ENCODE data around the gene KIF20B.

Gene KIF20B

DNA sequence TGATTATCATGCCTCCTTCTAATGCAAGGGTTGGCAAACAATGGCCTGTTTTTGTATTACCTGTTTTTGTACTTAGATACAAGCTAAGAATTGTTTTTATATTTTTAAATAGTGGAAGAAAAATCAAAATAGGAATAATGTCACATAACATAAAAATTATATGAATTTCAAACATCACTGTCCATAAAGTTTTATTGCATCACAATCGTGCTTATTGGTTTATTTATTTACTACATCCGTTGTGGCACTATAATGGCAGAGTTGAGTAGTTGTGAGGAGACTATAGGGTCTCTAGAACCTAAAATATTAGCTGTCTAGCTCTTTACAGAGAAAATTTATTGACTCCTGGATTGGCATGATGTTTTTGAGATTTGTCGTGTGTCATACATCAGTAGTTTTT is 4.1 kb downstream of the KIF20B start:
- Histone ChIP-seq H3K27me3 (replicated peaks; ENCODE audit: control insufficient read depth, insufficient read depth, low read length) (no peaks in the 10 kb centered on the region), H3K36me3 (ENCODE audit: control insufficient read depth, insufficient read depth, low read length) (no peaks in the 10 kb centered on the region), H3K4me3 (replicated peaks; ENCODE audit: low read depth, low read length) (no peak overlapping the region)
- no peak for DNase-seq (ENCODE audit: extremely low read depth, insufficient read length)
- TF ChIP-seq, protein P1, sequence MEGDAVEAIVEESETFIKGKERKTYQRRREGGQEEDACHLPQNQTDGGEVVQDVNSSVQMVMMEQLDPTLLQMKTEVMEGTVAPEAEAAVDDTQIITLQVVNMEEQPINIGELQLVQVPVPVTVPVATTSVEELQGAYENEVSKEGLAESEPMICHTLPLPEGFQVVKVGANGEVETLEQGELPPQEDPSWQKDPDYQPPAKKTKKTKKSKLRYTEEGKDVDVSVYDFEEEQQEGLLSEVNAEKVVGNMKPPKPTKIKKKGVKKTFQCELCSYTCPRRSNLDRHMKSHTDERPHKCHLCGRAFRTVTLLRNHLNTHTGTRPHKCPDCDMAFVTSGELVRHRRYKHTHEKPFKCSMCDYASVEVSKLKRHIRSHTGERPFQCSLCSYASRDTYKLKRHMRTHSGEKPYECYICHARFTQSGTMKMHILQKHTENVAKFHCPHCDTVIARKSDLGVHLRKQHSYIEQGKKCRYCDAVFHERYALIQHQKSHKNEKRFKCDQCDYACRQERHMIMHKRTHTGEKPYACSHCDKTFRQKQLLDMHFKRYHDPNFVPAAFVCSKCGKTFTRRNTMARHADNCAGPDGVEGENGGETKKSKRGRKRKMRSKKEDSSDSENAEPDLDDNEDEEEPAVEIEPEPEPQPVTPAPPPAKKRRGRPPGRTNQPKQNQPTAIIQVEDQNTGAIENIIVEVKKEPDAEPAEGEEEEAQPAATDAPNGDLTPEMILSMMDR (IDR thresholded peaks at IDR 0.05; ENCODE audit: insufficient read depth, low read length, poor library complexity, severe bottlenecking) = no peak

DNA sequence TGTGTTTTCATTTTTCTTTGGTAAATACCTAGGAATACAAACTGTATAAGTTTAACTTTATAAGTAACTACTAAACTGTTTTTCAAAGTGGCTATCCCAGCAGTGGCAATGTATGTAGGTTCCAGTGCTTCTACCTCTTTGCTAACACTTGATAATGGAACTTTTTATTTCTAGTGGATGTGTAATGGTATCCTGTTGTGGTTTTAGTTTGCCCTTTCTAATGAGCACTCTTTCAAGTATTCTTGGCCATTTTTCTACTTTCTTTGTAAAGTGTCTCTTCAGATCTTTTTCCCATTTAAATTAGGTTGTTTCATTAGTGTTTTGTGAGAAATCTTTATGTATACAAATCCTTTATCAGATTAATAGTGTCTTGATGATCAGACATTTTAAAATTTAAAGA is 4.6 kb downstream of the KIF20B start:
- Histone ChIP-seq H3K36me3 (ENCODE audit: control insufficient read depth, insufficient read depth, low read length) (no peaks in the 10 kb centered on the region), H3K27me3 (replicated peaks; ENCODE audit: control insufficient read depth, insufficient read depth, low read length) (no peaks in the 10 kb centered on the region), H3K4me3 (replicated peaks; ENCODE audit: low read depth, low read length) (no peak overlapping the region)
- TF ChIP-seq, protein P1 (IDR thresholded peaks at IDR 0.05; ENCODE audit: insufficient read depth, low read length, poor library complexity, severe bottlenecking) = no peak
- DNase-seq (ENCODE audit: extremely low read depth, insufficient read length) = no peak

DNA sequence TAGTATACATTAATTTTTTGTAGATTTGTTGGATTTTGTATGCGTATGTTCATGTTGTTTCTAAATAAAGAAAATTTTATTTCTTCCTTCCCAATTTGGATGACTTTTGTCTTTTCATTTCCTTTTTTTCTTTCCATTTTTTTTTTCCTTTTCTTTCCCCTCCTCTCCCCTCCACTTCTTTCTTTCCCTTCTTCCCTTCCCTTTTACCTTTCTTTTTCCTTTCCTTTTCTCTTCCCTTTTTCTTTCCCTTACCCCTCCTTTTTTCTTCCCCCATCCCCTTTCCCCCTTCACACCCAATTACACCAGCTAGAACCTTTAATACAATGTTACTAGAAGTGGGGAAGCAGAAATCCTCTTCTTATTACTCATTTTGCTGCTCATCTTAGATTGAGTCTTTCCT is 6.0 kb downstream of the KIF20B start:
- no peak overlapping the region for H3K4me3 ChIP-seq (replicated peaks; ENCODE audit: low read depth, low read length)
- peaks cover 1% of the 10 kb centered on the region; the same call in 1 of the 2 replicates for H3K36me3 ChIP-seq (ENCODE audit: control insufficient read depth, insufficient read depth, low read length)
- DNase-seq (ENCODE audit: extremely low read depth, insufficient read length) = no peak
- TF ChIP-seq, protein P1 (IDR thresholded peaks at IDR 0.05; ENCODE audit: insufficient read depth, low read length, poor library complexity, severe bottlenecking) = no peak
- no peaks in the 10 kb centered on the region for H3K27me3 ChIP-seq (replicated peaks; ENCODE audit: control insufficient read depth, insufficient read depth, low read length)

DNA sequence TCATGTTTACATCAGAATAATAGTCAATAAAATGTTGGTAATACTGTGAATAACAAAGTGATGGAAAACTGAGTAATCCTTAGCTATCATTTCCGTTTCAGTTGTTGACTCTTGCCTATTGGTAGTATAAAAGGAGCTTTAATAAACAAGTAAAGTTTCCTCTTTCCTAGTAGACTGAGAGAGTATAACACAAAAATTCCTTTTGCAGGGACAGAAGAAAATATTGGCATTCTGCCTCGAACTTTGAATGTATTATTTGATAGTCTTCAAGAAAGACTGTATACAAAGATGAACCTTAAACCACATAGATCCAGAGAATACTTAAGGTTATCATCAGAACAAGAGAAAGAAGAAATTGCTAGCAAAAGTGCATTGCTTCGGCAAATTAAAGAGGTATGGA is 9.4 kb downstream of the KIF20B start:
- Histone ChIP-seq H3K27me3 (replicated peaks; ENCODE audit: control insufficient read depth, insufficient read depth, low read length) (no peaks in the 10 kb centered on the region), H3K36me3 (ENCODE audit: control insufficient read depth, insufficient read depth, low read length) (peaks cover 1% of the 10 kb centered on the region; the same call in 1 of the 2 replicates), H3K4me3 (replicated peaks; ENCODE audit: low read depth, low read length) (no peak overlapping the region)
- TF ChIP-seq, protein P1 (IDR thresholded peaks at IDR 0.05; ENCODE audit: insufficient read depth, low read length, poor library complexity, severe bottlenecking) = no peak
- DNase-seq (ENCODE audit: extremely low read depth, insufficient read length) = no peak

DNA sequence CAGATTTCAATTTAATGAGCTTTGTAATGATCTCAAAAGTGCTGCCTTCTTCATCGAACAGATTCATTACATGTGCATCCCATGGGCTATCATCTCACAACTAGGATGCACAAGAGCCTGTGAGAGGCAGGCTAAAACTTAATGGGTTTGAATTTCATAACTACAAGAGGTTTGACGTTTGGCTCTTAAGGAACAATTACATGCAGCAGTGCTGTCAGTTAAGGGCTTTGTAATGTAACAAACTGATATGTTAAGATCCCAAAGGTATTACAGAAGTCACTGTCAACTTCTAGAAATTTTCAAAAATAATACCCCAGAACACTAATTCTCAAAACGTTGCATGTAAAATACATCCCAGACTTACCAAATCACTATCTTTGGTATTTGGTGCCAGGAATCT is 33.2 kb downstream of the KIF20B start:
- H3K27me3 ChIP-seq (replicated peaks; ENCODE audit: control insufficient read depth, insufficient read depth, low read length) = no peaks in the 10 kb centered on the region
- no peak overlapping the region for H3K4me3 ChIP-seq (replicated peaks; ENCODE audit: low read depth, low read length)
- TF ChIP-seq, protein P1 (IDR thresholded peaks at IDR 0.05; ENCODE audit: insufficient read depth, low read length, poor library complexity, severe bottlenecking) = no peak
- DNase-seq (ENCODE audit: extremely low read depth, insufficient read length) = no peak
- H3K36me3 ChIP-seq (ENCODE audit: control insufficient read depth, insufficient read depth, low read length) = peaks cover 2% of the 10 kb centered on the region; the same call in 1 of the 2 replicates
